Measurements from ENCODE around the gene ATP11A.
"Not testable (repeated sequence)": the region's sequence is repeated elsewhere in the genome, so short reads cannot be mapped to it uniquely, and the experiment has no call there.

The ATP11A gene

GRCh38 chr13:112693831-112694497, 4.1 kb downstream of the ATP11A start:
- DNase-seq, result peak; percentile 49

- DNase-seq, result peak; percentile 27
Measured at GRCh38 chr13:112695121-112695520, 5.3 kb downstream of the ATP11A start.

GRCh38 chr13:112696001-112696868, 6.4 kb downstream of the ATP11A start:
- DNase-seq, result no peak

GRCh38 chr13:112696869-112697465, 7.1 kb downstream of the ATP11A start:
- DNase-seq, result no peak

GRCh38 chr13:112697756-112698655, 8.2 kb downstream of the ATP11A start:
- DNase-seq, result no peak

GRCh38 chr13:112699322-112699918, 9.6 kb downstream of the ATP11A start:
- DNase-seq, result no peak

- DNase-seq, result no peak
Measured at GRCh38 chr13:112700291-112701060, 10.6 kb downstream of the ATP11A start.

- no peak for DNase-seq
Measured at GRCh38 chr13:112702341-112702985, 12.6 kb downstream of the ATP11A start.

GRCh38 chr13:112702986-112703379, 13.1 kb downstream of the ATP11A start:
- DNase-seq, result no peak

GRCh38 chr13:112703449-112704284, 13.8 kb downstream of the ATP11A start:
- DNase-seq, result no peak

- DNase-seq, result no peak
Measured at GRCh38 chr13:112704308-112705145, 14.7 kb downstream of the ATP11A start.

GRCh38 chr13:112705286-112705685, 15.4 kb downstream of the ATP11A start:
- no peak for DNase-seq

GRCh38 chr13:112706171-112706570, 16.3 kb downstream of the ATP11A start:
- DNase-seq, result no peak

- no peak for DNase-seq
Measured at GRCh38 chr13:112708560-112709240, 18.9 kb downstream of the ATP11A start.

GRCh38 chr13:112709316-112709715, 19.5 kb downstream of the ATP11A start:
- DNase-seq, result not testable (repeated sequence)

GRCh38 chr13:112709825-112710783, 20.3 kb downstream of the ATP11A start:
- DNase-seq, result no peak

GRCh38 chr13:112710855-112711527, 21.2 kb downstream of the ATP11A start:
- no peak for DNase-seq
